ENCODE results near the gene CDH4. TPM values are rescaled to one million over a fixed set of nuclear protein-coding genes. Genes with fewer than 3 reads are reported as not detected.

CDH4 gene
- total and polyA plus RNA-seq, 2 of the 4 experiments (the other 2 are of a cell fraction), result 1.6 to 3.5 TPM

- no peak overlapping the region for H3K56ac ChIP-seq (ENCODE audit: extremely low read depth, insufficient read depth, low read length)
- no peak overlapping the region for H3K4me2 ChIP-seq (ENCODE audit: low read depth, low read length)
- H2AK9ac ChIP-seq (replicated peaks; ENCODE audit: low read depth, low read length, poor library complexity), result no peak overlapping the region
- H3K79me1 ChIP-seq (ENCODE audit: low read depth in 1 of 2, low read length in 2 of 2), result no peaks in the 10 kb centered on the region
- ChIA-PET CTCF (no interaction called here), POLR2A (ENCODE audit: unreplicated experiment) (no interaction called here)
- no peaks in the 10 kb centered on the region for H3K9me1 ChIP-seq (ENCODE audit: insufficient read depth, low read length)
- no peak overlapping the region for H2AFZ ChIP-seq (replicated peaks; ENCODE audit: low read length, poor library complexity)
- no peak overlapping the region for H3K23ac ChIP-seq (ENCODE audit: low read depth, low read length)
- H2BK20ac ChIP-seq (ENCODE audit: low read depth, low read length), result no peak overlapping the region
- dilution Hi-C loops (cut with HindIII; ENCODE audit: low sequenced_read_pairs, unreplicated experiment) (no loop called here), intact Hi-C loops (cut with micrococcal nuclease) (no loop called here), in situ Hi-C loops (cut with MboI; ENCODE audit: low sequenced_read_pairs) (no loop called here)
- no TSS peak for BruUV-seq (replicated peaks)
- no peak overlapping the region for H3K18ac ChIP-seq (ENCODE audit: low read depth, low read length)
- H3K4me1 ChIP-seq (ENCODE audit: control insufficient read depth, insufficient read depth, low read length), result no peaks in the 10 kb centered on the region
- H3K9ac ChIP-seq (ENCODE audit: low read depth, low read length), result no peak overlapping the region
- H3K9me3 ChIP-seq (ENCODE audit: control insufficient read depth, insufficient read depth, low read length), result no peaks in the 10 kb centered on the region
- H3K14ac ChIP-seq (replicated peaks; ENCODE audit: low read depth, low read length), result no peak overlapping the region
- no peak overlapping the region for H4K91ac ChIP-seq (ENCODE audit: insufficient read depth, low read depth, low read length)
- H2BK15ac ChIP-seq (ENCODE audit: low read depth, low read length), result no peak overlapping the region
- no peak overlapping the region for H3K27ac ChIP-seq (ENCODE audit: insufficient read depth, low read length)
- no peak for TF ChIP-seq MAZ (IDR thresholded peaks at IDR 0.05; ENCODE audit: borderline replicate concordance, low read depth, low read length)
- TF ChIP-seq NFE2L2 (IDR thresholded peaks at IDR 0.05; ENCODE audit: low read depth, low read length), result no peak
- TF ChIP-seq ELK1 (IDR thresholded peaks at IDR 0.05; ENCODE audit: borderline replicate concordance, low read depth, low read length), result no peak
- no peak for TF ChIP-seq MAFK (IDR thresholded peaks at IDR 0.05; ENCODE audit: low read depth, low read length)
- TF ChIP-seq USF2 (IDR thresholded peaks at IDR 0.05; ENCODE audit: low read depth, low read length), result no peak
- no peak for TF ChIP-seq CTCF (conservative IDR thresholded peaks at IDR 0.05; ENCODE audit: low read depth, low read length)
- no peak for TF ChIP-seq RFX5 (IDR thresholded peaks at IDR 0.05; ENCODE audit: low read depth, low read length)
- H3K4me3 ChIP-seq (ENCODE audit: insufficient read depth, low read depth, low read length), result no peak overlapping the region
- no peak overlapping the region for H3K4ac ChIP-seq (ENCODE audit: low read depth, low read length)
- no peaks in the 10 kb centered on the region for H3K27me3 ChIP-seq (ENCODE audit: control insufficient read depth, insufficient read depth, low read length)
- no peak overlapping the region for H4K5ac ChIP-seq (ENCODE audit: low read depth, low read length)
- H2BK120ac ChIP-seq (ENCODE audit: low read depth, low read length), result no peak overlapping the region
- H3K36me3 ChIP-seq (ENCODE audit: control insufficient read depth, insufficient read depth, low read length), result no peaks in the 10 kb centered on the region
- H2BK5ac ChIP-seq (ENCODE audit: low read depth, low read length, poor library complexity, severe bottlenecking), result no peak overlapping the region
- WGBS, 2 experiments (ENCODE audit: extremely low coverage in 2 of 2, insufficient read length in 1 of 2), result 57% methylated on average over 2 of the region's 14 CpGs; no CpG with 5 or more reads in 1 of the 2 experiments
- H4K20me1 ChIP-seq (ENCODE audit: insufficient read depth, low read length), result no peaks in the 10 kb centered on the region
- no peak overlapping the region for H2AK5ac ChIP-seq (ENCODE audit: low read depth, low read length)
- ATAC-seq (ENCODE audit: low read depth), result no peak
- DNase-seq, result no peak
- H4K8ac ChIP-seq (ENCODE audit: low read depth in 2 of 2, low read length in 2 of 2), result no peak overlapping the region
Measured at GRCh38 chr20:61538183-61538942, 286.3 kb downstream of the CDH4 start.

Measured in IMR-90 (cell line).